ENCODE data around the gene DPH2.

DPH2 gene, protein sequence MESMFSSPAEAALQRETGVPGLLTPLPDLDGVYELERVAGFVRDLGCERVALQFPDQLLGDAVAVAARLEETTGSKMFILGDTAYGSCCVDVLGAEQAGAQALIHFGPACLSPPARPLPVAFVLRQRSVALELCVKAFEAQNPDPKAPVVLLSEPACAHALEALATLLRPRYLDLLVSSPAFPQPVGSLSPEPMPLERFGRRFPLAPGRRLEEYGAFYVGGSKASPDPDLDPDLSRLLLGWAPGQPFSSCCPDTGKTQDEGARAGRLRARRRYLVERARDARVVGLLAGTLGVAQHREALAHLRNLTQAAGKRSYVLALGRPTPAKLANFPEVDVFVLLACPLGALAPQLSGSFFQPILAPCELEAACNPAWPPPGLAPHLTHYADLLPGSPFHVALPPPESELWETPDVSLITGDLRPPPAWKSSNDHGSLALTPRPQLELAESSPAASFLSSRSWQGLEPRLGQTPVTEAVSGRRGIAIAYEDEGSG

DNA sequence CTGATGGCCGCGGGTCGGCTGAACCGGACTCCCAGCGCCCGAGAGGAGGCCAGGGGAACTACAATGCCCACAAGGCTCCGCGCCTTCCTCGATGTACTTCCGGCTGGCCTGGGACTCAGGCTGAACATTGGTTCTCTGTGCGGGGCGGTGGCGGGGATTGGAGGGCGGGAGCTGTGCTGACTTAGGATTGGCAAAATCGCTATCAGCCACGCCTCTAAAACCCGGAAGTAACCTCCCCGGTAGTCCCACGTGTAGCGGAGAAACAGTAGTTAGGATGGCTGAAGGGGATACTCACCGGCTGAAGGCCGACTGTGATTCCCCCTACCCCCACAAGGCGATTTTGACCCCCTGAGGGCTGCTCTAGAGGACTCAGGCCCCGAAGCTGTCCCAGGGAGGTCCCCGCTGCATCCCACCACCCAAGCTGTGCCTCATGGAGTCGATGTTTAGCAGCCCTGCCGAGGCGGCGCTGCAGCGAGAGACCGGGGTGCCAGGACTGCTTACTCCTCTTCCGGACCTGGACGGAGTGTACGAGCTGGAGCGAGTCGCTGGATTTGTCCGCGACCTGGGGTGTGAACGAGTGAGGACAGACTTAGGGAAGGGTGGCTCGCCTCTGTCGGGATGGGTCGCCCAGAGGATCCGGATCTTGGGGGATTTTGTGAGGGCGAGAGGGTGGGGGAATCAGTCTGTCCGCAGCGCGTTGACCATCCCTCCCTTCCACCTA is at the start of gene DPH2:
DPH2 (plus strand) TSS at position 265 of the 721 bp plus-strand sequence; CDS start at position 431, 166 bp downstream.
- DNase-seq, result peak; percentile 97

DNA sequence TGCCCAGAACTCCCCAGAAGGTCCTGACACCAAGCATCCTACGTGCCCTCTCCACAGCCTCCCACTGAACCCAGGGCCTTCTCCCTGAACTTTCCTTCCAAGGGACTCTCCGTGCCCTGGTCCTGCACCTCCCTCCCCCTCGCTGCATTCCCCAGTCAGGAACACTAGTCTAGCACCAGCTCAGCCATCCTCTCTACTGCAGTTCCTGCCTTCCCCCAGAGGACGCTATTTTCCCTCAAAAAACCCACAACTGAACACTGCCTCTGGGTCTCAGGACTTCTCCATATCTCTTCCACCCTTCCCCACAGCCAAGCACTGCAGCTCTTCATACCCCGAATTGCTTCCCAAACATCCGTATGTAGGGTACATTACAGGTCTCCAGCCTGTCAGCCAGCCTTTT is 48.8 kb upstream of the DPH2 start:
- no peak for DNase-seq

DNA sequence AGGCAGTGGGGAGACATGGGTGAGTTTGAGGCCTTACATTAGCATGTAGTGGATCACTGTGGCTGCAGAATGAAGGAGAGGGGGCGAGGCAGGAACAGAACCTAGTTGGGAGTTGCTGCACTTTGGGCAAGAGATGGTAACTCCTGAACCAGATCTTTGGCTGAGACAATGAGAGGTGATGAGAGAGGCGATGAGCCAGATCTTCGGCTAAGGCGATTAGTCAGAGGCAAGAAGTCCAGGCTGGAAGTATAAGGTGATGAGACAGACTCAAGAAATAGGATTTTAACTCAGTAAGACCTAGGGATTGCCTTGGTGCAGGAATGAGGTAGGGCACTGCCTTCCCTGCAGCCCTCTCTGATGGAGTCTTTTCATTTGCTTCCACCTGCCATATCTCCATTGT is 45.3 kb upstream of the DPH2 start:
- DNase-seq, result no peak

DNA sequence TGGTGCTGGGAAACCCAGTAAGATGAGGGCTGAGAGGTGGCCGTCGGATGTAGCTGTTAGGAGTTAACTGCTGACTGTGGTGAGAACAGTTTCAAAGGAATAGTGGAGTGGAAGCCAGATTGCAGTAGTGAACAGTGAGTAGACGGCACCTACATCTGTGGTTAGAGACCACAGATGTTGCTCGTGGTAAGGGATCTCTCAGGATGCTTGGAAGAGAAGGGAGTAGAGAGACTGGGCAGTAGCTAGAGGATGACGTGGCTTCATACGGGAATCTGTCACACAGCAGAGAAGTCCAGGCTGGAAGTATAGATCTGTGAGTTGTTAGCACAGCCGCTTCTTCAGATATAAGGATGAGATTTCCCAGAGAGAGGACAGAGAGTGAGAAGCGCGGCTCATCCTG is 44.0 kb upstream of the DPH2 start:
- DNase-seq, result no peak

DNA sequence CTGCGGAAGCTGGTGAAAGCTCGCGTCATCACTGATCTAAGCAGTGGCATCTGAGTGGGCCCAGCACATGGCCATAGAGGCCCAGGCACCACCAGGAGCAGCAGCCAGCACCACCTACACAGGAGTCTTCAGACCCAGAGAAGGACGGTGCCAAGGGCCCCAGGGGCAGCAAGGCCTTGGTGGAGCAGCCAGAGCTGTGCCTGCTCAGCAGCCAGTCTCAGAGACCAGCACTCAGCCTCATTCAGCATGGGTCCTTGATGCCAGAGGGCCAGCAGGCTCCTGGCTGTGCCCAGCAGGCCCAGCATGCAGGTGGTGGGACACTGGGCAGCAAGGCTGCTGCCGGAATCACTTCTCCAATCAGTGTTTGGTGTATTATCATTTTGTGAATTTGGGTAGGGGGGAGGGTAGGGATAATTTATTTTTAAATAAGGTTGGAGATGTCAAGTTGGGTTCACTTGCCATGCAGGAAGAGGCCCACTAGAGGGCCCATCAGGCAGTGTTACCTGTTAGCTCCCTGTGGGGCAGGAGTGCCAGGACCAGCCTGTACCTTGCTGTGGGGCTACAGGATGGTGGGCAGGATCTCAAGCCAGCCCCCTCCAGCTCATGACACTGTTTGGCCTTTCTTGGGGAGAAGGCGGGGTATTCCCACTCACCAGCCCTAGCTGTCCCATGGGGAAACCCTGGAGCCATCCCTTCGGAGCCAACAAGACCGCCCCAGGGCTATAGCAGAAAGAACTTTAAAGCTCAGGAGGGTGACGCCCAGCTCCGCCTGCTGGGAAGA is 39.5 kb upstream of the DPH2 start:
- DNase-seq, result peak; percentile 21

DNA sequence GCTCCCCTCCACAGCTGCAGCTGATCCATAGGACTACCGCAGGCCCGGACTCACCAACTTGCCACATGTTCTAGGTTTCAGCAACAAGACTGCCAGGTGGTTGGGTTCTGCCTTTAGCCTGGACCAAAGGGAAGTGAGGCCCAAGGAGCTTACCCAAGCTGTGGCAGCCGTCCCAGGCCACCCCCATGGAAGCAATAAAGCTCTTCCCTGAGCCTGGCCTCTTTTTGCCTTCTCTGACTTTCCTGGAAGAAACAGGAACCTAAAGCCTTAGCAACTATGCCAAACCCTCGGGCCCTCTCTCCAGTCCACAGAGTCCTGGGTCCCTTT is 38.9 kb upstream of the DPH2 start:
- no peak for DNase-seq

DNA sequence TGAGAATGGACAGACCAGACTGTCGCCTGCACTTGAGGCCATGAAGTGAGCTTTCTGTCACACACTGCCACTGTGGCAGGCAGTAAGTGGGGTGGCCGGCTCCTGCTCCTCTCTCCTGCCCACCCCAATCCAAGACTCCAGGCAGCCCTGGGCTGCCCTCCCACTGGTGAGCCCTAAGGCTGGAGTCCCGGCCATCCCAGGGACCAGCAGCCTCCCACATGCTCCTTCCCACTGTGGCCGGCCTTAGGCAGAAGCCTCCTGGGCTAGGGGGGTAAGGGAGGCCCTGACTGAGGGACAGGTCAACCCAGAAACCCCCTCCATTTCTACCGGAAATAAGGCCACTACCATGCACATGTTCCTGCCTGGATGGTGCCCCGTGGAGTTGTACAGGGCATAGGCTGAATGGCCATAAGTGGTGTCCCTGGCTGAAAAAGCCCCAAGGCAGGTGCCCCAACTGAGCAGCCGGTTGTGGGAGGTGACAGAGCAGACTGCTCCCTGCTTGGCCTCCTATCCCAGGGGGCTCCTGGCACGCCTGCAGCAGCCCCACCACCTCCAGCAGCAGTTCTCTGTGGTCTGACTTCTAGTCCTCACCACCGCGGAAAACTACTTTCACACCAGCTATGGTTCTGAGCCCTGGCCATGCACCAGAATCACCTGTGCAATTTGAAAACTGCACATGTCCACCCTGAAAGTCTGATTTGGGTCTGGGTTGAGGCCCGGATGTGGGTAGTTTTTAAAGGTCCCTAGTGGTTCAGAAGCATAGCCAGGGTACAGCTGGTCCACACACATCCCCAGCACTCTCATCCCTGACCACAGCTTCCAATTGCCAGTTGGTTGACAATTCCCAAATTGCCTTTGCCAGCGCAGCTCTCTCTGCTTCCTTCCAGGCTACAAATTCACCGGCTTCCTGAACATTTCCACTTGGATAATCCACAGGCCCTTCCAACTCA is 37.8 kb upstream of the DPH2 start:
- DNase-seq, result no peak

DNA sequence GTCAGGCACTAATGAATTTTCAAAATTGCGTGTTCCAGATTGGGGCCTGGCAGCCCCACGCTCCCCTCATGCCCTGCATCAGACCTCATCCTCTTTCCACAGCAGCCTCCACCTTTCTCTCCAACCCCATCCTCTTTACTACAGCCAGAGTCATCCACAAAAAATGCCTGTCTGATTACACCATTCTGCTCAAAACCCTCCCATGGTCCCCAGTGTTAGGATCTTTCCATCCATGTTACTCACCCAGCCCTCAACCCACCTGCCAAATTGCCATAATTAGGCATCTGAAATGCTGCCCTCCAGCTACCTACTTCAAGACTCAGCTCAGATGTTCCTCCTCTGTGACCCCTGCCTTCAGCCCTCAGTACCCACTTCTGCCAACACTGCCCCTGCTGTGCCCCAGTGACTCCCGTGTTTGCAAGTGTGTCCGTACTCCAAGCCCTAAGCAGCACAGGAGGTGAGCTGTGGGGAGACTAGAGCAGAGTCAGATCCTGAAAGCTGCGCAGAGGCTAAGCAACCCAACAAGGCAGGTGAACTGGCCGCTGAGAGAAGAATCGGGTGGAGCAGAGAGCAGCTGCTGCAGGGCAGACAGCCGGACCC is 36.9 kb upstream of the DPH2 start:
- DNase-seq, result no peak

DNA sequence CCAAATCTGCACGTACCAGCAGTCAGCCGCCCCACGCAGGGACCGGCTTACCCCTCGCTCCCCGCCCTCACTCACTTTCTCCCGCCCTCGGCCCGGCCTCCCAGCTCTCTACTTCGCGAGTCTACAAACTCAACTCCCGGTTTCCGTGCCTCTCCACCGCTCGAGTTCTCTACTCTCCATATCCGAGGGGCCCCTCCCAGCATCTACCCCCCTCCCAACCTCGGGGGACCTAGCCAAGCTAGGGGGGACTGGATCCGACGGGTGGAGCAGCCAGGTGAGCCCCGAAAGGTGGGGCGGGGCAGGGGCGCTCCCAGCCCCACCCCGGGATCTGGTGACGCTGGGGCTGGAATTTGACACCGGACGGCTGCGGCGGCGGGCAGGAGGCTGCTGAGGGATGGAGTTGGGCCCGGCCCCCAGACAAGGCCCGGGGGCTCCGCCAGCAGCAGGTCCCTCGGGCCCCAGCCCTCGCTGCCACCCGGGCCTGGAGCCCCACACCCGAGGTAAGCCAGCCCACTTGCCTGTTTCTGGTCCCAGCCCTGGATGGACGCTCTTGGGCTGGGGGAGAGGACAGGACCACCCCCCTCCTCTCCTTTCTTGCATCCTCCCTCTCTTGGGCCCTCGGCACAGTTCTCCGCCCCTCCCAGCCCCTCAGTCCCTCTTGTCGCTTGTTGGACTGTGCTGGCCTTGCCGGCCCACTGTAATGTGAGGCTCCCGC is 36.3 kb upstream of the DPH2 start, which contains the start of gene ARTN:
ARTN (plus strand) TSS at position 416 of the 715 bp plus-strand sequence. CDS start 1,856 bp downstream, outside the sequence.
- no peak for DNase-seq

DNA sequence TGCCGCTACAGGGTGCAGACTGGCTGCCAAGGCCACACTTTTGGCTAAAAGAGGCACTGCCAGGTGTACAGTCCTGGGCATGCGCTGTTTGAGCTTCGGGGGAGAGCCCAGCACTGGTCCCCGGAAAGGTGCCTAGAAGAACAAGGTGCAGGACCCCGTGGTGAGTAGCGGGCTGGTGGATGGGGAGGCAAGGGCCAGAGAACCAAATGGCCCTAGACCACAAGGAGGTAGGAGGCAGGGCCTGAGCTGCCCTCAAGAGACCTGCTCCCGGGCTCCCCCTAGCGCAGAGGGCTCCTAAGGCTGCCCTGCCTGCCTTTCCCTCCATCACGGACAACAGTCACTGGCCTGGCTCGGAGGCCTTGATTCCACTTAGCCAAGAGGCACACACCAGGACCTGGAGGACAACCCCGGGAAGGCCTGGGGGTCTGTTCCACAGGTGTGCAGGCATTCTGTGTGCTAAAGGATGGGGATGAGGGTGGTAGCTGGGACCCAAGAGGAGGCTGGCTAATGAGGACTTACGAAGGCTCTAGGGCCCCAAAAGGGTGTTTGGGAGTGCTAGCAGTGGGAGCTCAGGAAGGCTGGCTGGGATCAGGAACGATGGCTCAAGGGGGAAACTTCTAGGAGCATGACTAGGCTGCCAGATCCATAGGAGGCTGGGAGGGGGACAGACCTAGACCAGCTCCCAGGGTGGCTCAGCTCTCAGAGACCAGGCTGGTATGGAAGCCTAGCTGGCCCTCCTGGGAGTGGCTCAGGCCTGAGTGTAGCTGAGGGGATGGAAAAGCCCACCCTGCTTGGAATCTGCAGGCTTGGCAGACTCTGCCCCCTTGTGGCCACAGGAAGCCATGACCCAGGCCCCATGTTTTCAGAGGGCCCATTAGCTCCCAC is 35.5 kb upstream of the DPH2 start:
- peak; percentile 48 for DNase-seq

DNA sequence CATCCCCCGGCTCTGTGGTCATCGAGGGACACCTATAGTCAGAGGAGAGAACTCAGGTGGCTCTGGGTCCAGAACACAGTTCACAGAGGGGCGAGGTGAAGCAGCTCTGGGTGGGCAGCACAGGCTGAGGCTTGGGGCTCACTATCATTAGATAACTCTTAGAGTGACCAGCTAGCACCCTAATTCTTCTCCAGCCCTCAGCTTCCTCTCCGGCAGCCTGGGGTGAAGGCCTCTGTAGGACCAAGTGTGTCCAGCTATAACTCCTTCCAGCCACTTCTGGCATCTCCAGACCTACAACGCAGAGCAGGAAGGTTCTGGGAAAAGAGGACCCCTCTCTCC is 34.9 kb upstream of the DPH2 start:
- no peak for DNase-seq

DNA sequence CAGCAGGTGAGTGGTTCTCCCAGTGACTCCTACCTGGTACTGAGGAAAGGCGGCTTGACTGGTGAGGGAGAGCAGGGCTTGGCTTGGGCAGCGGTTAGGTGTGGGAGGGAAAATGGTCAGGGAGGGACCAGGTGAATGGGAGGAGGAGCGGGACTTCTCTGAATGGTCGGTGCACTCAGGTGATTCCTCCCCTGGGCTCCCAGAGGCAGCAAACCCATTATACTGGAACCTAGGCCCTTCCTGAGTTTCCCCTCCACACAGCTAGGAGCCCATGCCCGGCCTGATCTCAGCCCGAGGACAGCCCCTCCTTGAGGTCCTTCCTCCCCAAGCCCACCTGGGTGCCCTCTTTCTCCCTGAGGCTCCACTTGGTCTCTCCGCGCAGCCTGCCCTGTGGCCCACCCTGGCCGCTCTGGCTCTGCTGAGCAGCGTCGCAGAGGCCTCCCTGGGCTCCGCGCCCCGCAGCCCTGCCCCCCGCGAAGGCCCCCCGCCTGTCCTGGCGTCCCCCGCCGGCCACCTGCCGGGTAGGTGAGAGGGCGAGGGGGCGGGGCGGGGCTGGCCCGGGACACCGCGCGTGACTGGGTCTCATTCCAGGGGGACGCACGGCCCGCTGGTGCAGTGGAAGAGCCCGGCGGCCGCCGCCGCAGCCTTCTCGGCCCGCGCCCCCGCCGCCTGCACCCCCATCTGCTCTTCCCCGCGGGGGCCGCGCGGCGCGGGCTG is 33.9 kb upstream of the DPH2 start:
- no peak for DNase-seq

DNA sequence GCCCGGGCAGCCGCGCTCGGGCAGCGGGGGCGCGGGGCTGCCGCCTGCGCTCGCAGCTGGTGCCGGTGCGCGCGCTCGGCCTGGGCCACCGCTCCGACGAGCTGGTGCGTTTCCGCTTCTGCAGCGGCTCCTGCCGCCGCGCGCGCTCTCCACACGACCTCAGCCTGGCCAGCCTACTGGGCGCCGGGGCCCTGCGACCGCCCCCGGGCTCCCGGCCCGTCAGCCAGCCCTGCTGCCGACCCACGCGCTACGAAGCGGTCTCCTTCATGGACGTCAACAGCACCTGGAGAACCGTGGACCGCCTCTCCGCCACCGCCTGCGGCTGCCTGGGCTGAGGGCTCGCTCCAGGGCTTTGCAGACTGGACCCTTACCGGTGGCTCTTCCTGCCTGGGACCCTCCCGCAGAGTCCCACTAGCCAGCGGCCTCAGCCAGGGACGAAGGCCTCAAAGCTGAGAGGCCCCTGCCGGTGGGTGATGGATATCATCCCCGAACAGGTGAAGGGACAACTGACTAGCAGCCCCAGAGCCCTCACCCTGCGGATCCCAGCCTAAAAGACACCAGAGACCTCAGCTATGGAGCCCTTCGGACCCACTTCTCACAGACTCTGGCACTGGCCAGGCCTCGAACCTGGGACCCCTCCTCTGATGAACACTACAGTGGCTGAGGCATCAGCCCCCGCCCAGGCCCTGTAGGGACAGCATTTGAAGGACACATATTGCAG is 33.2 kb upstream of the DPH2 start:
- no peak for DNase-seq

DNA sequence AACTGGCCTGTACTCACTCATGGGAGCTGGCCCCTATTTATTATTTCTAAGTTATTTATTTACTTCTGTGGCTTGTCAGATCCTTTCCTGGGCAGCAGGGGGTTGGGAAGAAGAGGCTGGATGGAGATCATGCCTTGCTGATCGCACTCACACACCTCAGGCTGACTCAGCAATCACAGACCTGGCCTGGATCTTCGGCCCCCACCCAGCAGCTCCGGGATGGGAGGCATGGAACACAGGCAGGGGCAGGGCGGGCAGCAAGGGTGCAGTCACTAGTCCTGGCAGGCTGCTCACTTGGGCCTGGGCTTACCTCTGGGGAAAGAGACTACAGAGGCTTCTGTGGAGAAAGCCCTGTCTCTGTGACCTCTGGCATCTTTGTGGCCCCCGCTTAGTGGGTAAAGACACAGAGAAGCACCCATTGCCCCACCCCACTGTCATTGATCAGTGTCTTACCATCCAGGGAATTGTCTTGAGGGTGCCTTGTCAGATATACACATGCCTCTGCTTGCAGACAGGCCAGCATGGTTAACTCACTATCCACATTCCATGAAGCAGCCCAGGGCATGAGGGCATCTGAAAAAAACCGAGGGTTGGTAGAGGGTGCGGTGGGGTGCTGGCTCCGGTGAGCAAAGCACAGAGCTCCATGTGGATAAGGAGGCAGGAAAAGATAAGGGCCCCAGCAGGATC is 32.5 kb upstream of the DPH2 start:
- DNase-seq, result no peak

DNA sequence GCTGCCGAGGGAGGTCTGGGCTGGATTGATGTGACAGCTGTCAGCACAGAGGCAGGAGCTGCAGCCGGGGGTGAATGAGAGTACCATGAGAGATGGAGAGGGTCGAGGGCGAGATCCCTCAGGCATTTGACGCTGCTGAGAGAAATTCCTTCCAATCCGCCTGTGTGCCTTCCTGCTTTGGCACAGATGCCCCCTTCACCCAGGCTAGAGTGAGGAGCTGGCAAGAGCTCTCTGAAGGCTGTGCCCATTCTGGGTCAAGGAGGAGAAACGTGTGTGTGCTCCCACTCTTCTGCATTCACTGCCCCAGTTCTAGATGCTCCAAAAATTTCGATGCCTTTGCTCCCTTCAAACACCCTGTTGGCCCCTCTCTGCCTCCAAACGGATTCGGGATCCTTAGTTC is 31.4 kb upstream of the DPH2 start:
- no peak for DNase-seq

DNA sequence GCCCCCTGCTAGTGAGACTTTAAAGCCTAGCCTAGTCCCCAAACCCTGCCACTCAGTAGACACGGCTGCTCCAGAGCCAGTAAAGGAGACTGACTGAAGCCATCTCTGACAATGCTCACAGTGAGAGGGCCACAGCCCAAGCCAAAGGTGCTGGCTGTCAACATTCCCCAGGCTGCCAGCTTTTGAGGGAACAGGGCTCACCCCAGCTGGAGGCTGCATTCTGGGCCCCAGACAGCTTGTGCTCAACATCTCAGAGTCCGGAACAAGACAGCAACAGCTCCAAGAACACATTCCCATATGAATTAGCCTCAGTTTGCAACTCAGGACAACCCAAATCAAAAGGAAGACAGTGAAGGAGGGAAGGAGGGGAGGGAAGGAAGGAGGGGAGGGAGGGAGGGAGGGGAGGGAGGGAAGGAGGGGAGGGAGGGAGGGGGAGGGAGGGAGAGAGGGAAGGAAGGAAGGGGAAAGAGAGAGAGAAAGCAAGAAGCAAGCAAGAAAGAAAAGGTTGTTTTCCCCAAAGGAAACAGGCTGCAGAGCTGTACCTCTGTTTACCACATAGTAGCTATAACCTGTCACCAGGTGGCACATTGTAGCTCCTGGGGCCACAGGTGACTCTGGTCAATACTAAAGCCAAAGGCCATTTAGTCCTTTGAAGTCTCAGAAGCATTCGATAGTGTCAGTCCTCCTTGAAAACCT is 30.8 kb upstream of the DPH2 start:
- no peak for DNase-seq

DNA sequence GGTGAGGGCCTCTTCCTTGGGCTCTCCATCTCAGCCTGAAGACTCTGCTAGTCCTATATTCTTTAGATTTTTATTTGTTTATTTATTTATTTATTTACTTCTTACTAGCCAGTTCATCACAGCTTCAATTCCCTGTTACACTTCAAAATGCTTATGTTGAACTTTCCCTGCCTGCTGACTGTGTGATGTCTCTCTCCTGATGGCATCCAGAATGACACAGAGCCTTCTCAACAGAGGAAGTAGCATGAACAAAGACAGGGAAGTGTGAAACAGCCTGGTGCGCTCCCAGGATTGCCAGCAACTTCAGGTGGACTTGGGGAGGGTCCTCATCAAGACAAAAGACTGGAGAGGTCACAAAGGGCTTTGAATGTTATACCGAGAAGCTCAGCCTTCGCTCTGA is 27.4 kb upstream of the DPH2 start:
- no peak for DNase-seq

DNA sequence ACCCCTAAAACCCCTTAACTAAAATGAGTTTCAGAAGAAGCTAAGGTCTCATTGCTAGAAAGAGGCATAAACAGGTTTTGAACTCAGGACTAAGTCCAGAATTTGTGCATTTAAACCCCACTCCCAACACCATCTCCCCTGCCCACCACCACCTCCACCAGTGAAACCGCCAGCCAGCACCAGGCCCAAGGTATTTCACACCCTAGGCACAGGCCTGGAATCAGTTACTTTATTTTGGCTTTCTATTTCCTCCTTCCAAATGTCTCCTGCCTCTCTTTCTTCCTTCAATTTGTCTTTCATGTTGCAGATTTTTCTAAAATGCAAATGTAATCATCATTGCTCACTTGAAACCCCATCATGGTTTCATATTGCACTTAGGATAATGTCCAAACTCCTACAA is 24.9 kb upstream of the DPH2 start:
- DNase-seq, result no peak
